Smooth muscle cell of the brain vasculature (primary cell): Measurements from ENCODE around the gene FURIN.
"Not testable (repeated sequence)": the region's sequence is repeated elsewhere in the genome, so short reads cannot be mapped to it uniquely, and the experiment has no call there.

Source experiments
- DNase-seq: peaks from one replicate; pipeline ENCODE4 v3.0.0-alpha.2; 2012; ENCODE audit warnings: low read depth, low spot score

Gene FURIN

DNA sequence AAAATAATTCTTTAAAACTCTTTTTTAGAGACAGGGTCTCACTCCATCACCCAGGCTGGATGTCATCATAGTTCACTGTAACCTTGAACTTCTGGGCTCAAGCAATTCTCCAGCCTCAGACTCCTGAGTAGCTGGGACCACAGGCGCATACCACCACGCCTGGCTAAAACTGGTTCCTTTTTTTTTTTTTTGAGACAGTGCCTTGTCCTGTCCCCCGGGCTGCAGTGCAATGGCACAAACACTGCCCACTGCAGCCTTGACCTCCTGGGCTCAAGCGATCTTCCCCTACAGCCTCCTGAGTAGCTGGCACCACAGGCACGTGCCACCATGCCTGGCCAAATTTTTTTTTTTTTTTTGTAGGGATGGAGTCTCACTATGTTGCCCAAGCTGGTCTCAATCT is 23.7 kb upstream of the FURIN start:
- DNase-seq: no peak

DNA sequence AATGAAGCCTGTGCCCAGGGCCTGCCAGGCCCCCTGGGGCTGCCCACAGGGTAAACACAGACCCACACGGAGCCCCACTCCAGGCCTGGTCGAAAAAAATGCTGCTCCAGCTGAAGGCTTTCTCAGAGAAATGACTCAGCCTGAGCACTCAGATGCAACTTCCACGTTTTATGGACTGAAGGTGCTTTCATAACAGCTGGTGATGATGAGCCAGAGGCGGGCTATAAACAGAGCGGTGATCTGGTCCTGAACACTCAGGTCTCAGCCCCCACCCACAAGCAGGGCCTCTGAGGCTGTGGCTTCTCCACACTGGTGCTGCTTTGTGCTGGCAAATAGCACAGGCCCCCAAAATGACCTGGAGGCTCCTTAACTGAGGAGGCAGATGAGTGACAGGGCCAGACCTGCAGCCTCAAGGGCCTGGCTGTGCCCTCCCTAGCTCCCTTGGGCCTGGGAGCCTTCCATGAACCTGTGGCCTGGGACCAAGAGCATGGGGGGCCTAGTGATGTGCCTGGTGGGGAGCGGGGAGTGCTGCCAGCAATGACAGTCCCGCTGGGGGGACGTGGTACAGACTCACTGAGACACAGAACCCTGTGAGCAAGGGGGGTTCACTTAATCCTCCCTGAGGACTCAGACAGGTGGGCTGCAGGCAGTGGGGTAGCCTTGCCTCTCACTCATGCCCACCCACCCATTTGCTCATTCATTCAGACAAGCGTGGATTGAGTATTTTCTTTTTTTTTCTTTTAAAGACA is 23.0 kb upstream of the FURIN start:
- DNase-seq: no peak

GRCh38 chr15:90849424-90849823 is 19.0 kb upstream of the FURIN start:
- DNase-seq: not testable (repeated sequence)

DNA sequence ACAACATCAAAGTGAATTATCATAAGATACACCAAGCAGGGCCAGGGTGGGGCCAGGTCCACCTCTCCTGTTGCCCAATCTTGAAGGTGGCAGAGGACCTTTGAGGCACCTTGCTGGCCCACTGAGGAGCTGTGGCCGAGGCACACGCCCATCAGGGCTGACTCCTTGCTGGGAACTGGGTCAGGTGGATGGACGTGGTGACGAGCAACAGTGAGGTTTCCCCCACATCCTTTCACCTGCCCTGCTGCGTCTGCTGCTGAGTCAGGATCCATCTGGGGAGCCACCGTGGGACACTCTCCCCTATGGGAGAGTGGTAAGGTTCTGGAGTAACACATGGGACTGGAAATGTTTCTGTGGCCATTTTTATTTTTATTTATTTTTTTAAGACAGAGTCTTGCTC is 17.3 kb upstream of the FURIN start:
- DNase-seq: no peak

- no peak for DNase-seq
Observed at GRCh38 chr15:90851940-90852339, 16.4 kb upstream of the FURIN start.

GRCh38 chr15:90855139-90855538 is 13.2 kb upstream of the FURIN start:
- DNase-seq: no peak

- DNase-seq: no peak
Observed at GRCh38 chr15:90857337-90857736, 11.1 kb upstream of the FURIN start.

GRCh38 chr15:90857883-90858443 is 10.4 kb upstream of the FURIN start:
- DNase-seq: no peak

DNA sequence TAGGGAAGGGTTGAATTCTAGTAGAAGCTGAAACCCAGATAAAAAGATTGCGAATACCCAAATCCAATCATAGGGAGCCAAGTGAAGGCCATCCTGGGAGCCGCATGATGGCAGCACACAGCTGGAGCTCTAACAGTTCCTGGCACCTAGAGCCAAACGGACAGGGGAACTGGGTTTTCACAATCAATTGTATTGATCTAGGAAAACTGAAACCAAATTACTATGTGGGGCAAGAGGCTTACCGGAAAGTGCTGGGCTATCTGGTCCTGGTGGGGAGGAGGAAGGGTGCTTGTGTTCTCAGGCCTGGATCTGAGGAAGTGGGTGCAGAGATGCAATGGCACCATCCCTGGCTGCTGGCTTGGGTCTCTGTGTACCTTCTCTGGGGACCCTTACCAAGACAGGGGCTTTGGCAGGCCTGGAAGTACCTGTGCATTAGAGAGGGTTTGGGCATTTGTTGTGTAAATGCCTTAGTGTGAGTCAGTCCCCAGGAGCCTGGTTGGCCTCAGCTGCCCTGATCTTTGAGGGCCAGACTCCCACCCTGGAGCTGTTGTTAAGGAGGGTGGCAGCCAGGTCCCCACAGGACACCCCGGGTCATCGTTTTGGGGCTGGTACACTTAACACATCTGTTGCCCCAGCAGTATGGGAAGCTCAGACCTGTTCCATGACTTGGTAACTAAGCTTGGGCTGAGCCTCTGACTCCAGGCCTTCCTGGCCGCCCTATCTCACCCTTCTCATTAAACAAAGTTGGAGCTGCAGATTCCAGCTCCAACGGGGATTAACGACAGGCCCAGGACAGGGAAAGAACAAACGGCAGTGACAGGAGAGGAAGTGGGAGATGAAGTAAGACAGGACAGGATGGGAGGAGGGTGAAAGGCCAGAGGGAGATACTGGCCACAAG is 8.9 kb upstream of the FURIN start:
- DNase-seq: no peak

- no peak for DNase-seq
Observed at GRCh38 chr15:90860450-90860849, 7.9 kb upstream of the FURIN start.

GRCh38 chr15:90860942-90861675 is 7.3 kb upstream of the FURIN start:
- DNase-seq: no peak

- no peak for DNase-seq
Observed at GRCh38 chr15:90862487-90862886, 5.9 kb upstream of the FURIN start.

- DNase-seq: no peak
Observed at GRCh38 chr15:90862964-90863778, 5.2 kb upstream of the FURIN start.

GRCh38 chr15:90863987-90864386 is 4.4 kb upstream of the FURIN start:
- no peak for DNase-seq

DNA sequence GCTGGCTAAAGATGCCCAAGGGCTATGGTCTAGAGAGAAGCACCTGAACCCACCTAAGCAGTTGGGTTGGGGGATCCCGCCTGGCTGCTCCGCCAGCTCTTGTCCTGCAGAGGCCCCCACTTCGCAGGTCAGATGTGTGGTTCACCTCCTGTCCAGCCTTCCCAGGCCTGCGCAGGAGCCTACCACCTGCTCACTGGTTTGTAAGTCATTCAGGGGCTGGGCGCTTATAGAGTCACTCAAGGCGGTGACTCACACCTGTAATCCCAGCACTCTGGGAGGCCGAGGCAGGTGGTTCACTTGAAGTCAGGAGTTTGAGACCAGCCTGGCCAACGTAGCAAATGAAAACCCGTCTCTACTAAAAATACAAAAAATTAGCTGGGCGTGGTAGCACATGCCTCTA is 3.9 kb upstream of the FURIN start:
- DNase-seq: no peak

DNA sequence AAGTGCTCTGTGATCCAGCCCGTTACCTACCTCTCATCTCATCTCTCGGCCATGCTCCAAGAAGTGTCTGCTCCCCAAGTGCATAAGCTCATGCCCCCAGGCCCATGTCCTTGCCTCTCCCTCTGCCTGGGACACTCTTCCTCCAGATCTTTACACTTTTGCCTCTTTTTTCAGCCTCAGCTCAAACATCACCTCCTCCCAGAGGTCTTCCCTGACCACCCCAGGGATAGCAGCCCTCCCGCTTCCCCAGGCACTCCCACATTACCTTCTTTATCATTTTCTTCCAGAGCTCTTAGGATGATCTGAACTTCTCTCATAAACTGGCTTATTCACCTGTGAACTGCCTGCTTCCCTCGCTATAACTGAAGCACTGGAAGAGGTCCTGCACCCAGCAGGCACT is 2.7 kb upstream of the FURIN start:
- DNase-seq: no peak

DNA sequence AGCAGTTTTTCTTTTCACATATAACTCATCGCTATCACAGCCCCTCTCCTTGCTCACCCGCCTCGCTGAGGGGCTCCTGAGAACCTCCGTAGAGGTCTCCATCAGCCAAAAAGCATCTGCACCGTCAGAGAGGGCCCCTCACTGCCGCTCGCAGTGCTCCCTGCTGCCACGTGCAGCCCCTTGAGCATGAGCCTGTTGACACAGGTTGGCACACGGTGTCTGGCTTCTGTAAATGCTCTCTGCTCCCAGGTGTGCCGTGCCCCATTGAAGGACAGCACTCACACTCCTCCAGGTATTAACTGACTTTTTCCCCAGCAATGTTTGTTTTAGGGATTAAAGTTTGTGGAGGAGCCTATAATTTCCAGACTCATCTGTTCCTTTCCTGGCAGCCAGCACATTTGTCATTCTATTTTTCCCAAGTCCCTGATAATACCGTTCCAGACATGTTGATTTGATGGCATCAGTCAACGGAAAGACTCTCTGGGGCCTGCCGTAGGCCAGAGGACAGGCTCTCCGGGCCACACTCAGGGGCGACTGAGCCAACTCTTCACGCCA is 2.1 kb upstream of the FURIN start:
- no peak for DNase-seq

- DNase-seq: no peak
Observed at GRCh38 chr15:90866800-90867199, 1.6 kb upstream of the FURIN start.

- DNase-seq: no peak
Observed at GRCh38 chr15:90869140-90869541, 753 bp downstream of the FURIN start.

GRCh38 chr15:90869601-90870353 is 1.4 kb downstream of the FURIN start:
- peak; percentile 50 for DNase-seq
